Pancreas (tissue), 10 donors: Measurements from ENCODE around the gene LAMA5. TPM values are rescaled to one million over a fixed set of nuclear protein-coding genes. Genes with fewer than 3 reads are reported as not detected.

Experiments used
- ATAC-seq, 4 donors: fragments of 200-7000 bp; cut with Tn5 transposase; one replicate each; pipeline versions ENCODE4 v1.8.0 to v1.9.1; 2020; ENCODE audit warnings: mild to moderate bottlenecking in 4 of 4, moderate library complexity in 4 of 4
- DNase-seq, 6 donors: peaks; one replicate each; pipeline ENCODE4 v3.0.0-alpha.2; 2020
- FAIRE-seq: peaks from 2 replicates; lab custom pipeline; 2012; peaks lifted over from hg19 to GRCh38; lab: Jason Lieb, UNC
- H3K27ac ChIP-seq, 4 donors: fragments of 200-600 bp; sonication (generic); 1 replicate in 3 of 4; 2 replicates in 1 of 4; pipeline versions ENCODE4 v1.5.0 to v1.8.0; 2020
- H3K27me3 ChIP-seq, 4 donors: fragments of 200-600 bp; one replicate each; pipeline ENCODE4 v1.8.0; 2021
- H3K36me3 ChIP-seq, 3 donors: fragments of 200-600 bp; sonication (generic) in 1 of 3; one replicate each; pipeline versions ENCODE4 v1.5.0 to v1.8.0; 2020 to 2021
- H3K4me1 ChIP-seq, 3 donors: fragments of 200-600 bp; one replicate each; pipeline ENCODE4 v1.8.0; 2021
- H3K4me3 ChIP-seq, 4 donors: fragments of 200-600 bp; sonication (generic) in 2 of 4; one replicate each; pipeline versions ENCODE4 v1.5.0 to v1.8.0; 2020 to 2021
- H3K9me3 ChIP-seq, 4 donors: fragments of 200-600 bp; one replicate each; pipeline ENCODE4 v1.8.0; 2021
- WGBS, 2 donors: extraction: QIAGEN DNeasy Blood & Tissue Kit; methylation state at CpG; one replicate each; pipeline ENCODE4 v1.1.7; 2013; 5-methylcytosine and 5-hydroxymethylcytosine counted together
- intact Hi-C, 3 donors: fragments of 100-400 bp; cut with DNase I; formaldehyde crosslinking; loops; one replicate each; pipeline versions ENCODE4 v1.11.1 to v1.14.2; 2022
- polyA plus RNA-seq, 2 donors: library from polyadenylated mRNA; stranded (reverse); fragments of 200-250 nt; gene quantifications; one replicate each; pipeline ENCODE4 v1.2.3, GENCODE V29; 2013
- total RNA-seq, 6 donors: library from RNA; stranded (reverse); fragmentation: NEBNext Ultra II Directional in 4 of 6; extraction: Animal tissue kit (Norgen Biotek cat#: 25700) in 4 of 6; gene quantifications; one replicate each; pipeline versions ENCODE4 v1.2.1 to v1.2.4, GENCODE V29; 2021 to 2023
- TF ChIP-seq, protein P1 (sequence below), 4 donors: fragments of 200-600 bp; sonication (generic) in 3 of 4; IDR thresholded peaks; one replicate each; pipeline versions ENCODE4 v1.5.0 to v1.8.0; 2021; ENCODE audit warnings: antibody characterized with exemption in 4 of 4
- donor health status: healthy with polysubstance abuse.
- donor health status: DM: no; HTN: no; CAD: no; lungs with moderate emphysema.
- donor health status: DM: no; HTN: no; CAD: no.
- donor health status: control.
- donor health status: control.
- donor health status: Bipolar disorder and iron deficiency.
- donor health status: DM: yes; HTN: yes; CAD: no.
- donor health status: DM: no; HTN: no; CAD: no.
- donor health status: DM: no; HTN: no; CAD: no.
- donor health status: DM: yes; HTN: yes; CAD: no.

The LAMA5 gene
- total and polyA plus RNA-seq, 8 donors, result 43.6 to 344 (median 62.2) TPM

- peak; percentile 94 to 98 (median 98) for DNase-seq
- H3K36me3 ChIP-seq, result peaks cover 2 to 18% (median 12%) of the 10 kb centered on the region in 3 donors
- no peak for FAIRE-seq
- no peaks in the 10 kb centered on the region for H3K27me3 ChIP-seq
- 0 to 1% methylated on average over 42 to 81 of the region's 81 CpGs for WGBS, 2 donors
- intact Hi-C loops, result no loop called here
- TF ChIP-seq, protein P1, sequence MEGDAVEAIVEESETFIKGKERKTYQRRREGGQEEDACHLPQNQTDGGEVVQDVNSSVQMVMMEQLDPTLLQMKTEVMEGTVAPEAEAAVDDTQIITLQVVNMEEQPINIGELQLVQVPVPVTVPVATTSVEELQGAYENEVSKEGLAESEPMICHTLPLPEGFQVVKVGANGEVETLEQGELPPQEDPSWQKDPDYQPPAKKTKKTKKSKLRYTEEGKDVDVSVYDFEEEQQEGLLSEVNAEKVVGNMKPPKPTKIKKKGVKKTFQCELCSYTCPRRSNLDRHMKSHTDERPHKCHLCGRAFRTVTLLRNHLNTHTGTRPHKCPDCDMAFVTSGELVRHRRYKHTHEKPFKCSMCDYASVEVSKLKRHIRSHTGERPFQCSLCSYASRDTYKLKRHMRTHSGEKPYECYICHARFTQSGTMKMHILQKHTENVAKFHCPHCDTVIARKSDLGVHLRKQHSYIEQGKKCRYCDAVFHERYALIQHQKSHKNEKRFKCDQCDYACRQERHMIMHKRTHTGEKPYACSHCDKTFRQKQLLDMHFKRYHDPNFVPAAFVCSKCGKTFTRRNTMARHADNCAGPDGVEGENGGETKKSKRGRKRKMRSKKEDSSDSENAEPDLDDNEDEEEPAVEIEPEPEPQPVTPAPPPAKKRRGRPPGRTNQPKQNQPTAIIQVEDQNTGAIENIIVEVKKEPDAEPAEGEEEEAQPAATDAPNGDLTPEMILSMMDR (IDR thresholded peaks at IDR 0.05), result peak; percentile 81 to 97 (median 93)
- no peaks in the 10 kb centered on the region for H3K9me3 ChIP-seq
- ATAC-seq, result peak; percentile 83 to 92 (median 84)
- peak within 1 kb of the TSS; percentile 59 to 94 (median 87) for H3K4me3 ChIP-seq
- H3K27ac ChIP-seq, result peak within 1 kb of the TSS; percentile 95 to 98 (median 96)
- H3K4me1 ChIP-seq, result peaks cover 20 to 29% (median 23%) of the 10 kb centered on the region in 3 donors
Measured at GRCh38 chr20:62302341-62303061, 64.6 kb downstream of the LAMA5 start, which contains the start of gene ADRM1. TSS of gene ADRM1 (plus strand) at chr20:62302997. CDS start at chr20:62303569, 572 bp downstream.

DNA sequence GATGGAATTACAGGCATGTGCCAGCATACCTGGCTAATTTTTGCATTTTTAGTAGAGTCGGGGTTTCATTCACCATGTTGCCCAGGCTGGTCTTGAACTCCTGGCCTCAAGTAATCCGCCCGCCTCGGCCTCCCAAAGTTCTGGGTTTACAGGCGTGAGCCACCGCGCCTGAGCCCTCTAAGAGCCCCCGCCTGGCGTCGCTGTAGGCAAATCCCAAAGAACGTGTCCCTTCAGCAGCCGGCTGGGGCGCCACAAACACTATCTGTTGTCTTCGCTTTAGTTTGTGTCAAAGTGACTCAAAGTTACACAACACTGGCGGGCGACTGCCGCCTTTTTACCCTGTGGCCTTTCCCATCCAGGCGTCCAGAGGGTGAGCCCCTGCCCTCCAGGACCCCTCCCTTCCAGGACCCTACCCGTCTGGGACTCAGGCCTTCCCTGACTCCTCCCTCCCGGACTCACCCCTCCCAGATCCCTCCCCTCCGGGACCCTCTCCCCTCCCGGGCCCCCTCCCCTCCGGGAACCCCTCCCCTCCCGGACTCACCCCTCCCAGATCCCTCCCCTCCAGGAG lies 65.3 kb downstream of the LAMA5 start:
- FAIRE-seq (no peak), DNase-seq (peak; percentile 88 to 96 (median 92))
- peak overlapping the region in 3 of 4 donors; percentile 85 to 94 (median 89) for H3K4me3 ChIP-seq

GRCh38 chr20:62301111-62301668 lies 65.9 kb downstream of the LAMA5 start:
- intact Hi-C loops, result no loop called here
- no peak for ATAC-seq
- Histone ChIP-seq H3K9me3 (no peaks in the 10 kb centered on the region), H3K27ac (peak overlapping the region in 3 of 4 donors; percentile 95 to 98 (median 96)), H3K4me1 (peaks cover 23 to 29% (median 25%) of the 10 kb centered on the region in 3 donors), H3K27me3 (no peaks in the 10 kb centered on the region), H3K4me3 (no peak overlapping the region), H3K36me3 (peaks cover 0 to 5% (median under 1%) of the 10 kb centered on the region in 3 donors)
- FAIRE-seq, result no peak
- peak in 1 of 6 donors; percentile 41 for DNase-seq
- TF ChIP-seq, protein P1 (IDR thresholded peaks at IDR 0.05), result no peak
- 85 to 87% methylated on average over 11 of the region's 11 CpGs for WGBS, 2 donors

More for the DNA sequence above, 65.3 kb downstream of the LAMA5 start:
- H3K27me3 ChIP-seq, result no peaks in the 10 kb centered on the region
- H3K4me1 ChIP-seq, result peaks cover 23 to 32% (median 27%) of the 10 kb centered on the region in 3 donors
- intact Hi-C loops, result no loop called here
- TF ChIP-seq, protein P1 (IDR thresholded peaks at IDR 0.05), result peak; percentile 75 to 90 (median 82)
- WGBS, 2 donors, result 2 to 4% methylated on average over 23 to 24 of the region's 24 CpGs
- H3K36me3 ChIP-seq, result peaks cover 0 to 12% (median 6%) of the 10 kb centered on the region in 3 donors
- peak overlapping the region; percentile 95 to 98 (median 96) for H3K27ac ChIP-seq
- peak; percentile 46 to 76 (median 61) for ATAC-seq
- no peaks in the 10 kb centered on the region for H3K9me3 ChIP-seq

DNA sequence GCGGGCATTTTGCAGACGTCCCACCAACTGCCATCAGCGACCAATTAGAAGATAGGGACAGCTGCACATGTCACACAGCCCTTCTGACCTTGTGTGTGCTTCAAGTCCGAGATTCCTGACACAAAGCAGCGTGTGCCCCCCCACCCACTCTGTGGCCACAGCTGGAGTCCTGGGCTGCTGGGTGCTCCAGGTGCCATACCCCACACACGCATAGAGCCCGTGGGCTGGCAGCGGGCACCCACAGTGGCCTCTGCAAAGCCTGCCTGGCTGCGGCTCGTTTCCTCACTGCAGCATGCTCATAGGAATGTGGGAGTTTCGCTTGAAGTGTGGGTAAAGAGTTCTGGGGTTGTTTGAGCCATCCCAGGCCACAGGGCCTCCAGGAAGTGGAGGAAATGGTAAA lies 66.8 kb downstream of the LAMA5 start:
- peaks cover 16 to 21% (median 20%) of the 10 kb centered on the region in 3 donors for H3K4me1 ChIP-seq
- peak in 2 of 6 donors; percentile 47 to 70 for DNase-seq
- no peaks in the 10 kb centered on the region for H3K27me3 ChIP-seq
- WGBS, 2 donors, result 68 to 72% methylated on average over 11 of the region's 11 CpGs
- FAIRE-seq, result no peak
- no peaks in the 10 kb centered on the region for H3K9me3 ChIP-seq
- TF ChIP-seq, protein P1 (IDR thresholded peaks at IDR 0.05), result no peak
- intact Hi-C loops, result no loop called here
- ATAC-seq, result no peak
- no peak overlapping the region for H3K4me3 ChIP-seq
- peaks cover 0 to 6% (median 2%) of the 10 kb centered on the region in 3 donors for H3K36me3 ChIP-seq
- no peak overlapping the region for H3K27ac ChIP-seq
